K562 (cell line): ENCODE data around the gene TCF4. TPM values are rescaled to one million over a fixed set of nuclear protein-coding genes. Genes with fewer than 3 reads are reported as not detected.
A peak's percentile ranks its signal among the peaks of the same experiment; 100 is the strongest.

Experiments
- ATAC-seq: fragments of 200-7000 bp; cut with Tn5 transposase; 3 replicates; pipeline ENCODE4 v1.9.1; 2020; ENCODE audit warnings: moderate library complexity
- BruUV-seq: library from RNA; stranded (reverse); fragments of 400-500 nt; replicated peaks from 2 replicates; lab custom pipeline; 2021; lab: Mats Ljungman, UMichigan
- CTCF ChIA-PET: fragments of 300-600 bp; formaldehyde crosslinking; extraction: SDS; loops from one replicate; lab custom pipeline; 2021; ENCODE audit warnings: low intra/inter-chr PET ratio; lab: Yijun Ruan, JAX
- POLR2A ChIA-PET: fragments of 300-600, 350-650 bp; sonication (Branson Sonifier 250); formaldehyde crosslinking; extraction: SDS; loops from one replicate; lab custom pipeline; 2021; ENCODE audit warnings: antibody characterized with exemption, inconsistent platforms; lab: Yijun Ruan, JAX
- DNase-seq, 4 experiments: peaks; one replicate each; pipeline versions ENCODE4 v3.0.0 to v3.0.0-alpha.2; 2011 to 2018; ENCODE audit warnings: low spot score in 3 of 4, mixed read lengths in 3 of 4; ENCODE audit errors: extremely low read depth in 1 of 4
- FAIRE-seq: peaks from 2 replicates; lab custom pipeline; 2011; peaks lifted over from hg19 to GRCh38; lab: Jason Lieb, UNC
- H2AFZ ChIP-seq: 2 replicates; pipeline ENCODE4 v1.6.0; 2011; ENCODE audit warnings: low read depth, low read length, control low read depth, inconsistent platforms
- H3K27ac ChIP-seq: fragments of 200-600 bp; 3 replicates; pipeline ENCODE4 v1.8.0; 2011; ENCODE audit warnings: low read depth, mild to moderate bottlenecking, control low read depth, inconsistent platforms, low read length, moderate library complexity, mixed read lengths; ENCODE audit errors: extremely low read depth
- H3K27me3 ChIP-seq, 2 experiments: fragments of 300-600 bp in 1 of 2; 2 replicates in 1 of 2; 3 replicates in 1 of 2; pipeline versions ENCODE4 v1.6.0 to v1.8.0; 2011; ENCODE audit warnings: inconsistent platforms in 2 of 2, low read length in 2 of 2, mild to moderate bottlenecking in 1 of 2, mixed read lengths in 1 of 2, moderate library complexity in 1 of 2; ENCODE audit not compliant: control insufficient read depth in 2 of 2, insufficient read depth in 2 of 2
- H3K36me3 ChIP-seq: fragments of 300-600 bp; 3 replicates; pipeline ENCODE4 v1.8.0; 2011; ENCODE audit warnings: mild to moderate bottlenecking, low read length, inconsistent platforms; ENCODE audit not compliant: control insufficient read depth, insufficient read depth
- H3K4me1 ChIP-seq, 2 experiments: fragments of 200-600 bp in 1 of 2; replicated peaks in 1 of 2; 2 replicates in 1 of 2; 3 replicates in 1 of 2; pipeline versions ENCODE4 v1.5.1 to v1.8.0; 2011; ENCODE audit warnings: inconsistent platforms in 2 of 2, low read length in 2 of 2, mild to moderate bottlenecking in 1 of 2, mixed read lengths in 1 of 2, moderate library complexity in 1 of 2; ENCODE audit not compliant: control insufficient read depth in 2 of 2, insufficient read depth in 2 of 2
- H3K4me2 ChIP-seq: 2 replicates; pipeline ENCODE4 v1.6.1; 2011; ENCODE audit warnings: low read length, control low read depth, inconsistent platforms, mixed read lengths; ENCODE audit not compliant: insufficient read depth
- H3K4me3 ChIP-seq: fragments of 200-600 bp; sonication (generic), shearing (Covaris generic); 2 replicates; pipeline ENCODE4 v1.5.1; 2016; ENCODE audit warnings: control low read depth, inconsistent platforms
- H3K79me2 ChIP-seq: fragments of 200-600 bp; 3 replicates; pipeline ENCODE4 v1.8.0; 2011; ENCODE audit warnings: low read length, inconsistent platforms; ENCODE audit not compliant: control insufficient read depth, insufficient read depth
- H3K9ac ChIP-seq, 2 experiments: 2 replicates each; pipeline versions ENCODE4 v1.6.0 to v1.6.1; 2011; ENCODE audit warnings: low read depth in 2 of 2, low read length in 2 of 2, control low read depth in 1 of 2, inconsistent platforms in 1 of 2, mild to moderate bottlenecking in 1 of 2, mixed read lengths in 1 of 2; ENCODE audit not compliant: insufficient read depth in 1 of 2
- H3K9me1 ChIP-seq: one replicate; pipeline ENCODE4 v1.6.0; 2011; ENCODE audit warnings: inconsistent platforms, mild to moderate bottlenecking, low read length, moderate library complexity; ENCODE audit not compliant: control insufficient read depth, insufficient read depth
- H3K9me3 ChIP-seq: replicated peaks from 2 replicates; pipeline ENCODE4 v1.5.1; 2011; ENCODE audit warnings: low read depth, low read length, inconsistent platforms; ENCODE audit not compliant: control insufficient read depth, insufficient read depth
- H4K20me1 ChIP-seq: replicated peaks from 2 replicates; pipeline ENCODE4 v1.6.1; 2011; ENCODE audit warnings: low read length, inconsistent platforms, mixed read lengths; ENCODE audit not compliant: control insufficient read depth, insufficient read depth
- CEBPB ChIP-seq: fragments of 450-650 bp; IDR thresholded peaks from 2 replicates; pipeline ENCODE4 v1.6.1; 2016; ENCODE audit warnings: missing genetic modification characterization, missing compliant biosample characterization
- CGGBP1 ChIP-seq: fragments of 250-450 bp; sonication (Bioruptor Pico); IDR thresholded peaks from 2 replicates; pipeline ENCODE4 v1.9.0; 2021; ENCODE audit warnings: mild to moderate bottlenecking
- PHF21A ChIP-seq: fragments of 450-650 bp; IDR thresholded peaks from 2 replicates; pipeline ENCODE4 v1.6.1; 2017; ENCODE audit warnings: low read depth, borderline replicate concordance
- POU5F1 ChIP-seq: fragments of 150-350 bp; IDR thresholded peaks from 2 replicates; pipeline ENCODE4 v1.6.1; 2014; ENCODE audit warnings: borderline replicate concordance, low read length, low read depth, mild to moderate bottlenecking; ENCODE audit not compliant: partially characterized antibody
- PRDM10 ChIP-seq: fragments of 450-650 bp; IDR thresholded peaks from 2 replicates; pipeline ENCODE4 v1.6.1; 2018; ENCODE audit not compliant: partially characterized antibody
- SAP30 ChIP-seq: fragments of 200-600 bp; sonication (generic); IDR thresholded peaks from 2 replicates; pipeline ENCODE4 v1.6.1; 2012; ENCODE audit warnings: borderline replicate concordance, low read depth, mild to moderate bottlenecking, moderate library complexity, low read length, control low read depth, inconsistent platforms; ENCODE audit not compliant: insufficient read depth, poor library complexity, severe bottlenecking
- ZNF143 ChIP-seq: sonication (generic); formaldehyde crosslinking; IDR thresholded peaks from 2 replicates; pipeline ENCODE4 v1.9.0; 2022; ENCODE audit warnings: mild to moderate bottlenecking, missing genetic modification reagents
- ZNF766 ChIP-seq: fragments of 200-800 bp; sonication (Bioruptor generic); conservative IDR thresholded peaks from 2 replicates; pipeline ENCODE4 v1.6.1; 2016; ENCODE audit warnings: missing genetic modification characterization, missing compliant biosample characterization
- WGBS: fragments of 100-300 bp; shearing (Covaris generic); methylation state at CpG from one replicate; pipeline ENCODE4 v1.1.6; 2016; ENCODE audit warnings: low coverage, mixed read lengths; ENCODE audit not compliant: insufficient coverage; ENCODE audit errors: missing lambda C conversion rate; 5-methylcytosine and 5-hydroxymethylcytosine counted together
- in situ Hi-C: fragments of 300-500 bp; cut with MboI; formaldehyde crosslinking; loops from 4 replicates; pipeline ENCODE4 v1.15.0; 2018; ENCODE audit warnings: inconsistent platforms, mixed read lengths
- intact Hi-C: fragments of 100-400 bp; cut with micrococcal nuclease; formaldehyde crosslinking; loops from 2 replicates; pipeline ENCODE4 v1.14.2; 2022
- polyA plus RNA-seq, 8 experiments: library from polyadenylated mRNA; depleted of rRNA in 4 of 8; stranded (reverse) in 5 of 8; unstranded in 3 of 8; fragments of >200 nt; fragmentation: Nextera tagmentation in 2 of 8; fragmentation: Illumina TruSeq in 1 of 8; extraction: Ambion mirVana in 2 of 8; extraction: Trizol in 1 of 8; gene quantifications; 2 replicates each; pipeline versions ENCODE4 v1.2.1 to v1.2.3, GENCODE V29; 2011 to 2014; ENCODE audit warnings: inconsistent platforms in 1 of 8, missing spikeins in 1 of 8
- total RNA-seq, 7 experiments: library from RNA; depleted of rRNA in 6 of 7; stranded (reverse); fragments of >200 nt in 6 of 7; fragmentation: Illumina TruSeq in 2 of 7; extraction: Trizol in 2 of 7; gene quantifications; 2 replicates each; pipeline versions ENCODE4 v1.2.1 to v1.2.3, GENCODE V29; 2011 to 2021; ENCODE audit warnings: low replicate concordance in 1 of 7

TCF4 gene
- total and polyA plus RNA-seq, 9 of the 15 experiments (the other 6 are each of a cell fraction or from before 2014, with no cell fraction given) = 4.8 to 24.7 (median 15.2) TPM

GRCh38 chr18:55398858-55399257 lies 189.1 kb downstream of the TCF4 start:
- FAIRE-seq (no peak), ATAC-seq (no peak), DNase-seq (no peak)
- H2AFZ ChIP-seq = no peak overlapping the region
- H3K27ac ChIP-seq = no peak overlapping the region
- no peaks in the 10 kb centered on the region for H3K4me1 ChIP-seq
- no peaks in the 10 kb centered on the region for H4K20me1 ChIP-seq
- H3K9me3 ChIP-seq = no peaks in the 10 kb centered on the region
- no peak overlapping the region for H3K9ac ChIP-seq
- H3K36me3 ChIP-seq = no peaks in the 10 kb centered on the region
- H3K79me2 ChIP-seq = no peaks in the 10 kb centered on the region
- WGBS = 83% methylated on average over 6 of the region's 6 CpGs
- intact Hi-C loops = no loop called here
- in situ Hi-C loops = no loop called here
- no peaks in the 10 kb centered on the region for H3K27me3 ChIP-seq
- ChIA-PET POLR2A (no interaction called here), CTCF (no interaction called here)
- BruUV-seq = no TSS peak
- no peak overlapping the region for H3K4me3 ChIP-seq
- peak; percentile 45; the same call in 1 of the 2 replicates for TF ChIP-seq CEBPB (tag)
- no peak for TF ChIP-seq PHF21A
- TF ChIP-seq CGGBP1 (CRISPR knock-in tag) = no peak
- TF ChIP-seq ZNF766 (CRISPR knock-in tag) = no peak
- no peak for TF ChIP-seq ZNF143 (CRISPR knock-in tag)
- TF ChIP-seq PRDM10 = no peak
- TF ChIP-seq SAP30 = no peak
- no peak for TF ChIP-seq POU5F1
- no peak overlapping the region for H3K4me2 ChIP-seq
- no peaks in the 10 kb centered on the region for H3K9me1 ChIP-seq
